22Rv1 (cell line): Measurements from ENCODE around the gene AGFG1.

Experiments used
- H3K27ac ChIP-seq: fragments of 450-650 bp; 2 replicates; pipeline ENCODE4 v1.5.1; 2017
- CTCF ChIP-seq: fragments of 450-650 bp; IDR thresholded peaks from 2 replicates; pipeline ENCODE4 v1.5.1; 2017; ENCODE audit warnings: mild to moderate bottlenecking
- ZFX ChIP-seq: fragments of 450-650 bp; IDR thresholded peaks from 2 replicates; pipeline ENCODE4 v1.6.1; 2017; ENCODE audit warnings: antibody characterized with exemption, borderline replicate concordance

AGFG1 gene

DNA sequence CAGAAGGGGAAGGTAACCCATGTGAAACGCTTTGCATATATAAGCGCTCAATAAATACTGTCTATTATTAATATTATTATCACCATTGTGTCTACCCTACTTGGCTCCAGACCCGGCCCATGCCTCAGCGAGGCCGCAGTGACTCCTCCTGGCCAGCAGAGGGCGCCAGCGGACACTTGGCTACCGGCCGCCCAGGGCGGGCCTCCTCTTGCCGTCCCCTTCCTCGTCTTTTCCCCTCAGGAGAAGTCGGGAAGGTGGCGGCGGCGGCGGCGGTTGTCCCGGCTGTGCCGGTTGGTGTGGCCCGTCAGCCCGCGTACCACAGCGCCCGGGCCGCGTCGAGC is at the start of gene AGFG1:
Gene AGFG1 (plus strand): TSS at position 233 of the 341 bp plus-strand sequence. CDS start 266 bp downstream, outside the sequence.
- H3K27ac ChIP-seq = peak within 1 kb of the TSS; percentile 73
- TF ChIP-seq CTCF (peak; percentile 97), ZFX (no peak)

- H3K27ac ChIP-seq = no peak overlapping the region
- no peak for TF ChIP-seq CTCF
- no peak for TF ChIP-seq ZFX
These were observed 48.1 kb upstream of the AGFG1 start for GRCh38 chr2:227423656-227424499.

DNA sequence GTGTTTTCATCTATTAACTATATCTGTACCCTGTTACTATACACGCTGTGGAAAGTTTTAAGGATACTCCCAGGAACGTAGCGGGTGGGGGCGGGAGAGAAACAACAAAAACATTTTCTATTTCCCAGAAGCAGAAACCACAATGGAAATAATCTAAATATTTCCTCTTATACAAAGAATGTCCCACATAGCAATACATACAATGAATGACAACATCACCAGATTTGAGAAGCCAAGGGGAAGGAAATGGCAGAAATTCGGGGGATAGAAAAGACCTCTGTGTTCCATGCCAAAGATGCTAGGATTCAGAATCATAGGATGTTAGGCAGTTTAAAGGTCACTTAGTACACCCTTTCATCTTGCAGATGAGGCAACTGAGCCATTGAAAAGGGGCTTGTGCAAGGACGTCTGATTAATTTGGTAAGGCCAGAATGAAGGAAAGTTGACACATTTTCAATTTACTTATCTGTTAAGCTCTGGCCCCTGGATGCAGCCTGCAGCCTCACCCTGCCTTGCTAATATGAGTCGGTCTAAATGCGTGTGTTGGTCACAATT is 43.1 kb upstream of the AGFG1 start:
- TF ChIP-seq CTCF = no peak
- no peak for TF ChIP-seq ZFX
- no peak overlapping the region for H3K27ac ChIP-seq

- TF ChIP-seq CTCF (no peak), ZFX (no peak)
- H3K27ac ChIP-seq = no peak overlapping the region
These were observed 41.3 kb upstream of the AGFG1 start for GRCh38 chr2:227430639-227431038.

GRCh38 chr2:227433171-227433570 is 38.8 kb upstream of the AGFG1 start:
- no peak overlapping the region for H3K27ac ChIP-seq
- no peak for TF ChIP-seq CTCF
- TF ChIP-seq ZFX = no peak

- no peak for TF ChIP-seq CTCF
- TF ChIP-seq ZFX = no peak
- H3K27ac ChIP-seq = no peak overlapping the region
These were observed 35.4 kb upstream of the AGFG1 start for GRCh38 chr2:227436436-227437174.
